RWPE2 (cell line): ENCODE data around the gene OR2V2.

Source experiments
- ATAC-seq: fragments of 200-7000 bp; cut with Tn5 transposase; 3 replicates; pipeline ENCODE4 v1.9.1; 2021; ENCODE audit warnings: low read depth
- DNase-seq: peaks from one replicate; pipeline ENCODE4 v3.0.0-alpha.2; 2020; ENCODE audit warnings: low spot score
- H3K27ac ChIP-seq: fragments of 450-650 bp; 2 replicates; pipeline ENCODE4 v1.5.1; 2017; ENCODE audit warnings: mild to moderate bottlenecking; ENCODE audit not compliant: poor library complexity, severe bottlenecking
- H3K27me3 ChIP-seq: fragments of 250-450 bp; sonication (Bioruptor Pico); 2 replicates; pipeline ENCODE4 v1.5.1; 2021; ENCODE audit warnings: mild to moderate bottlenecking, moderate library complexity; ENCODE audit not compliant: insufficient read depth, poor library complexity, severe bottlenecking
- H3K36me3 ChIP-seq: fragments of 250-450 bp; sonication (Bioruptor Pico); 2 replicates; pipeline ENCODE4 v1.5.1; 2020; ENCODE audit warnings: low read depth, mild to moderate bottlenecking, moderate library complexity
- H3K4me1 ChIP-seq: fragments of 250-450 bp; sonication (Bioruptor Pico); 2 replicates; pipeline ENCODE4 v1.5.1; 2021; ENCODE audit warnings: mild to moderate bottlenecking, moderate library complexity; ENCODE audit not compliant: insufficient read depth, poor library complexity, severe bottlenecking
- H3K4me3 ChIP-seq: fragments of 250-450 bp; sonication (Bioruptor Pico); 2 replicates; pipeline ENCODE4 v1.5.1; 2021; ENCODE audit warnings: mild to moderate bottlenecking, moderate library complexity; ENCODE audit not compliant: severe bottlenecking
- H3K9me3 ChIP-seq: fragments of 250-450 bp; sonication (Bioruptor Pico); 2 replicates; pipeline ENCODE4 v1.5.1; 2021; ENCODE audit warnings: mild to moderate bottlenecking, moderate library complexity; ENCODE audit not compliant: severe bottlenecking
- CTCF ChIP-seq: fragments of 450-650 bp; IDR thresholded peaks from one replicate; pipeline ENCODE4 v1.5.1; 2017; ENCODE audit warnings: mild to moderate bottlenecking, moderate library complexity; ENCODE audit not compliant: poor library complexity, severe bottlenecking

OR2V2 gene

GRCh38 chr5:181203777-181204112 is 56.4 kb downstream of the OR2V2 start:
- peaks cover 12% of the 10 kb centered on the region for H3K4me1 ChIP-seq
- TF ChIP-seq CTCF = no peak
- peak; percentile 4; the same call in 2 of the 3 replicates for ATAC-seq
- peak overlapping the region; percentile 67 for H3K4me3 ChIP-seq
- no peaks in the 10 kb centered on the region for H3K9me3 ChIP-seq
- peaks cover 21% of the 10 kb centered on the region for H3K36me3 ChIP-seq
- no peaks in the 10 kb centered on the region for H3K27me3 ChIP-seq
- DNase-seq = peak; percentile 76
- H3K27ac ChIP-seq = peak overlapping the region; percentile 76

GRCh38 chr5:181204113-181204825 is 56.9 kb downstream of the OR2V2 start:
- DNase-seq = peak; percentile 76
- Histone ChIP-seq H3K27me3 (no peaks in the 10 kb centered on the region), H3K27ac (peak overlapping the region; percentile 76)

GRCh38 chr5:181204826-181205760 is 57.7 kb downstream of the OR2V2 start, which contains the start of gene TRIM7:
TRIM7 (minus strand) TSS chr5:181205196; CDS start chr5:181205110, 86 bp downstream.
- ATAC-seq (peak; percentile 26), DNase-seq (peak; percentile 84)
- TF ChIP-seq CTCF = no peak
- H3K36me3 ChIP-seq = peaks cover 13% of the 10 kb centered on the region
- peak within 1 kb of the TSS; percentile 76 for H3K27ac ChIP-seq
- H3K4me3 ChIP-seq = peak within 1 kb of the TSS; percentile 67
- peaks cover 12% of the 10 kb centered on the region for H3K4me1 ChIP-seq
- H3K9me3 ChIP-seq = no peaks in the 10 kb centered on the region
- no peaks in the 10 kb centered on the region for H3K27me3 ChIP-seq

More at GRCh38 chr5:181204113-181204825, 56.9 kb downstream of the OR2V2 start:
- peaks cover 12% of the 10 kb centered on the region for H3K4me1 ChIP-seq
- peak; percentile 26 for ATAC-seq
- peak overlapping the region; percentile 67 for H3K4me3 ChIP-seq
- peaks cover 16% of the 10 kb centered on the region for H3K36me3 ChIP-seq
- H3K9me3 ChIP-seq = no peaks in the 10 kb centered on the region
- TF ChIP-seq CTCF = no peak

DNA sequence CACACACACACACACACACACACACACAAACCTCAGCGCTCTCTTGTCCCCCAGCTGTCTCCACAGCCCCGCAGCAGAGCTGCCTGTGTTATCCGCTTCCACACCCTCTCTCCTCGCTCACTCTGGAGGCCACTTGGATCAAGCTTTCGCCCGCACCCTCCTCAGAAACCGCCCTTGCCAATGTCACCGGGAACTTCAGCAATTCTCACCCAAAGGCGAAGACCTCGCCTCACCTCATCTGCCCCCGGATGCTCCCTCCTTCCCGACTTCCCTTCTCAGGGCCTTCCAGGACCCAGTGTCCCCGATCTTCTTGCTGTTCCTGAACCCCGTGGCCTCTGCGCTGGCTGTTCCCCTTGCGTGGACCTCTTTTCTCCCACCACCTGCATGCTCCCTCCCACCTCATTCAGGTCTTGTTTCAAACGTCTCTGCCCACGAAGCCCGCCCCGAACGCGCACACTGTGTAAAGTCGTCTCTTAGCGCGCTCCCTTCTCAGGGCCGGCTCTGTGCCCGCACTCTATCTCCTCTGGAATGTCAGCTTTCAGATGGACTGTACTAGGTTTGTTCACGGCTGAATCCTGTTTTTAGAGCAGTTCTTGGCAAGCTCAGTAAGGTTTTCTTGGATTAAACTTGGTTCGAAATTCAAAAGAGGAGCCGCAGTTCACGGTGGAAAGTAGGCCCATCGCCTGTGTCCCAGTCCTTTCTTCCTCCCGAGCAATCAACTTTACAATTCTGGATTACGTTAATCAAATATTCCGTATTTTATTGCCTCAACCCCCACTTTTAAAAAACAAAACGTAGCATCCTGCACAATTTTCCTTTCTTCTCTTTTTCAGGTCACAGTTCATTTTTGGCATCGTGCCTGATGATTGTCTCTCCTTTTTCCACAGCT is 58.6 kb downstream of the OR2V2 start:
- Histone ChIP-seq H3K27me3 (no peaks in the 10 kb centered on the region), H3K4me3 (peak overlapping the region; percentile 67), H3K36me3 (peaks cover 9% of the 10 kb centered on the region), H3K4me1 (peaks cover 12% of the 10 kb centered on the region), H3K9me3 (no peaks in the 10 kb centered on the region), H3K27ac (peak overlapping the region; percentile 76)
- ATAC-seq (no peak), DNase-seq (no peak)
- TF ChIP-seq CTCF = no peak
